NCI-H1436 (cell line): ENCODE results near the gene RRAGA.
"Not testable (repeated sequence)": the region's sequence is repeated elsewhere in the genome, so short reads cannot be mapped to it uniquely, and the experiment has no call there.

Experiments used
- DNase-seq: peaks from one replicate; lab custom pipeline; 2025; lab: John Stamatoyannopoulos, UW

Gene RRAGA

DNA sequence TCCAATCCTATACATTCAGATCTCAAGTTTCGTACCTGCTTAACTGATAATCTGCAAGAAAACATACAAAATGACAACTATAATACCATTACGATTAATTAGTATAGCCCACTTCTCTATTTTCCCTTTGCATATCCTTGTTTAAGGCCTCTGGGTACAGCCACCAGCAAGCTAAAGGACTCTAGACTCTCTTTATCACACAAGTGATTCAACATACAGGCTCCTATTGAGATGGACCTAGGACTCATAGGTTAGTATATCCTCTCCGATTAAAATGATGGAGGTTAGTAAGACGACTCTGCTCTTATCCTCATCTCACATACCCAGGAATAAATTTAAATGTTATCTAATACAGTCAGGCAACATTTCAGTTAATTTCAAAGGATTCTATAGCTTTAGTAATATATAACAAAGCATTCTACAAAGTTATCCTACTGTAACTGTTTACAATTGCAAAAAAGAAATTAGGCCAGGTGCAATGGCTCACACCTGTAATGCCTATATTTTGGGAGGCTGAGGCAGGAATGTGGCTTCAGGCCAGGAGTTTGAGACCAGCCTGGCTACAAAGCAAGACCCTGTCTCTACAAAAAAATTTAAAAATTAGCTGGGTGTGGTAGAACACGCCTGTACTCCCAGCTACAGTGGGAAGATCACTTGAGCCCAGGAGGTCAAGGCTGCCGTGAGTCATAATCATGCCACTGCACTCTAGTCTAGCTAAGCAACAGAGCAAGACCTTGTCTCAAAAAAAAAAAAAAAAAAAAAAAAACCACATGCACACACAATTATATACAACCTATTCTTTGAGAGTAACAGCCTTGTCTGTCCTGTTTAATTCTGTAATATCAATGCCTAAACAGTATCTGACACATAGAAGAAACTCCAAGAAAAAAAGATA, 38.1 kb downstream of the RRAGA start:
- no peak for DNase-seq

DNA sequence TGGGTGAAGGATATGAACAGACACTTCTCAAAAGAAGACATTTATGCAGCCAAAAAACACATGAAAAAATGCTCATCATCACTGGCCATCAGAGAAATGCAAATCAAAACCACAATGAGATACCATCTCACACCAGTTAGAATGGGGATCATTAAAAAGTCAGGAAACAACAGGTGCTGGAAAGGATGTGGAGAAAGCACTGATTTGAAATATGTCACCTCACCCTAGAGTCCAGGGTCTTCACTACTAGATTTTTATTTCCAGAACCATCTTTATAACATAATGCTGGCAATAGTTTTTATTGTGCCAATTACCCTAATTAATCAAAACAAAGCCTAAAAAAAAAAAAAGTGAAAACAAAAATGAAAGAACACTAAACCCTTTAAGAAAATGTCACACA, 48.2 kb downstream of the RRAGA start:
- DNase-seq, result not testable (repeated sequence)
